ENCODE data around the gene GPANK1.

GRCh38 chr6:31691564-31692108 lies 26.8 kb upstream of the GPANK1 start:
- TF ChIP-seq CTCF (tag by site-specific recombination; IDR thresholded peaks at IDR 0.05) (no peak), ZNF670 (tag by site-specific recombination; IDR thresholded peaks at IDR 0.05; ENCODE audit: low read depth) (no peak), ZNF223 (tag by site-specific recombination; IDR thresholded peaks at IDR 0.05) (no peak), ZNF558 (tag by site-specific recombination; IDR thresholded peaks at IDR 0.05) (no peak), ZNF155 (tag by site-specific recombination; IDR thresholded peaks at IDR 0.05) (no peak), ZNF747 (tag by site-specific recombination; IDR thresholded peaks at IDR 0.05) (no peak), ZBTB49 (tag by site-specific recombination; IDR thresholded peaks at IDR 0.05; ENCODE audit: low read depth) (no peak)

Data from HEK293 (cell line).